Muscle layer of colon (tissue), 2 donors: ENCODE measurements around the gene CLIC4.
A peak's percentile ranks its signal among the peaks of the same experiment; 100 is the strongest.
"Not testable (repeated sequence)": the region's sequence is repeated elsewhere in the genome, so short reads cannot be mapped to it uniquely, and the experiment has no call there.

Experiments used
- H3K27ac ChIP-seq: one replicate; pipeline ENCODE4 v1.7.0; 2013; ENCODE audit warnings: low read depth, mild to moderate bottlenecking, low read length, moderate library complexity
- H3K27me3 ChIP-seq, 2 donors: one replicate each; pipeline ENCODE4 v1.7.0; 2013; ENCODE audit warnings: low read length in 2 of 2, mild to moderate bottlenecking in 2 of 2; ENCODE audit not compliant: insufficient read depth in 2 of 2, control insufficient read depth in 1 of 2
- H3K36me3 ChIP-seq: one replicate; pipeline ENCODE4 v1.7.0; 2013; ENCODE audit warnings: mild to moderate bottlenecking, low read length; ENCODE audit not compliant: insufficient read depth
- H3K4me1 ChIP-seq: one replicate; pipeline ENCODE4 v1.7.0; 2013; ENCODE audit warnings: mild to moderate bottlenecking, low read length; ENCODE audit not compliant: insufficient read depth
- H3K4me3 ChIP-seq, 2 donors: one replicate each; pipeline ENCODE4 v1.7.0; 2013; ENCODE audit warnings: low read length in 2 of 2, low read depth in 1 of 2, mild to moderate bottlenecking in 1 of 2, moderate library complexity in 1 of 2
- H3K9ac ChIP-seq: one replicate; pipeline ENCODE4 v1.7.0; 2013; ENCODE audit warnings: low read length
- H3K9me3 ChIP-seq: one replicate; pipeline ENCODE4 v1.7.0; 2013; ENCODE audit warnings: mild to moderate bottlenecking, low read length
- donor health status: abdominal sarcoma.
- donor health status: Adenocarcinoma of cecum.

The CLIC4 gene

GRCh38 chr1:24722073-24723035 lies 22.9 kb upstream of the CLIC4 start:
- H3K9ac ChIP-seq, H3K27ac ChIP-seq, H3K9me3 ChIP-seq, H3K36me3 ChIP-seq, H3K27me3 ChIP-seq, H3K4me3 ChIP-seq, H3K4me1 ChIP-seq: not testable (repeated sequence)

GRCh38 chr1:24724345-24725208 lies 20.7 kb upstream of the CLIC4 start:
- no peak overlapping the region for H3K4me3 ChIP-seq

GRCh38 chr1:24725209-24725651 lies 20.0 kb upstream of the CLIC4 start:
- Histone ChIP-seq H3K4me3 (no peak overlapping the region), H3K36me3 (no peaks in the 10 kb centered on the region), H3K9ac (no peak overlapping the region), H3K9me3 (no peaks in the 10 kb centered on the region), H3K27me3 (no peaks in the 10 kb centered on the region), H3K4me1 (no peaks in the 10 kb centered on the region), H3K27ac (no peak overlapping the region)

More at GRCh38 chr1:24724345-24725208, 20.7 kb upstream of the CLIC4 start:
- Histone ChIP-seq H3K27me3 (no peaks in the 10 kb centered on the region), H3K4me1 (no peaks in the 10 kb centered on the region), H3K9me3 (no peaks in the 10 kb centered on the region), H3K36me3 (no peaks in the 10 kb centered on the region), H3K27ac (no peak overlapping the region), H3K9ac (no peak overlapping the region)

- no peak overlapping the region for H3K9ac ChIP-seq
- no peaks in the 10 kb centered on the region for H3K9me3 ChIP-seq
- no peak overlapping the region for H3K4me3 ChIP-seq
- H3K36me3 ChIP-seq, result no peaks in the 10 kb centered on the region
- no peak overlapping the region for H3K27ac ChIP-seq
- peaks cover 9% of the 10 kb centered on the region for H3K4me1 ChIP-seq
- no peaks in the 10 kb centered on the region for H3K27me3 ChIP-seq
These were observed 18.5 kb upstream of the CLIC4 start for GRCh38 chr1:24726741-24727140.

GRCh38 chr1:24727501-24728216 lies 17.6 kb upstream of the CLIC4 start:
- Histone ChIP-seq H3K4me1 (peaks cover 9% of the 10 kb centered on the region), H3K36me3 (no peaks in the 10 kb centered on the region), H3K4me3 (no peak overlapping the region), H3K27ac (no peak overlapping the region), H3K9me3 (no peaks in the 10 kb centered on the region), H3K9ac (no peak overlapping the region), H3K27me3 (no peaks in the 10 kb centered on the region)

- Histone ChIP-seq H3K9me3 (no peaks in the 10 kb centered on the region), H3K4me1 (peaks cover 9% of the 10 kb centered on the region), H3K9ac (no peak overlapping the region), H3K27me3 (no peaks in the 10 kb centered on the region), H3K27ac (no peak overlapping the region), H3K4me3 (no peak overlapping the region), H3K36me3 (no peaks in the 10 kb centered on the region)
These were observed 16.3 kb upstream of the CLIC4 start for GRCh38 chr1:24728982-24729381.

- H3K9ac ChIP-seq, result no peak overlapping the region
- no peaks in the 10 kb centered on the region for H3K9me3 ChIP-seq
- H3K36me3 ChIP-seq, result no peaks in the 10 kb centered on the region
- H3K27ac ChIP-seq, result no peak overlapping the region
- H3K4me3 ChIP-seq, result no peak overlapping the region
- no peaks in the 10 kb centered on the region for H3K27me3 ChIP-seq
- H3K4me1 ChIP-seq, result peaks cover 23% of the 10 kb centered on the region
These were observed 12.9 kb upstream of the CLIC4 start for GRCh38 chr1:24732186-24732885.

- not testable (repeated sequence) for H3K27me3 ChIP-seq
These were observed 11.9 kb upstream of the CLIC4 start for GRCh38 chr1:24733342-24733741.

GRCh38 chr1:24735156-24735508 lies 10.1 kb upstream of the CLIC4 start:
- Histone ChIP-seq H3K36me3 (no peaks in the 10 kb centered on the region), H3K4me1 (peaks cover 23% of the 10 kb centered on the region), H3K27me3 (no peaks in the 10 kb centered on the region), H3K9me3 (no peaks in the 10 kb centered on the region), H3K9ac (no peak overlapping the region), H3K27ac (no peak overlapping the region), H3K4me3 (no peak overlapping the region)

More at GRCh38 chr1:24733342-24733741, 11.9 kb upstream of the CLIC4 start:
- not testable (repeated sequence) for H3K9me3 ChIP-seq, H3K4me3 ChIP-seq, H3K36me3 ChIP-seq, H3K9ac ChIP-seq, H3K27ac ChIP-seq
- H3K4me1 ChIP-seq, result peaks cover 23% of the 10 kb centered on the region

- Histone ChIP-seq H3K27ac (peak overlapping the region; percentile 30), H3K4me3 (peak overlapping the region in 1 of 2 donors; percentile 22), H3K9ac (no peak overlapping the region), H3K36me3 (no peaks in the 10 kb centered on the region), H3K9me3 (no peaks in the 10 kb centered on the region), H3K27me3 (no peaks in the 10 kb centered on the region), H3K4me1 (peaks cover 18% of the 10 kb centered on the region)
These were observed 9.5 kb upstream of the CLIC4 start for GRCh38 chr1:24735509-24736375.
